Measurements from ENCODE around the gene LRRC31.

The LRRC31 gene

DNA sequence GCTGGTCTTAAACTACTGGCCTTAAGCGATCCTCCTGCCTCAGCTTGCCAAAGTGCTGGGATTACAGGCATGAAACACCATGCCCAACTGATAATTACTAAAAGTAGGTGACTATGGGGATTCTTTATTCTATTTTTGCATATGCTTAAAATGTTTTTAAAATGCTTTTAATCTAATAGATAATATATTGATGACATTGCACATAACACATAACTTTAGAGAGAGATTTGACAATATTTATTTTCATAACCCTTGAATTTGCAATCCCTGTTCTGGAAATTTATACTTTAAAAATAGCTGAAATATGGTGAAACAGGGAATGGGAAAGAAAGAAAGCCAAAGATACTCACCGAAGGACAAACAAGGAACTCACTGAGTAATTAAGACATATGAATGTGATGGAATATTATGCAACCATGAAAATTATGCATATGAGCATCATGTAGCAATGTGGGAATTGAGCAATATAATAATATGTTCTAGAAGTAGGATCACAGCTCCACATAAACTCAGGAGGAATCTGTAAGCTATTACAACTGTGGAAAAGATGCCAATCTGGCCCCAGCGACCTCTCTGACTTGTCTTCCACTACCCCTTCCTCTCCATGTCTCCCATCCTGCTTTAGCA is 2.0 kb downstream of the LRRC31 start:
- no peak for TF ChIP-seq POLR2A (IDR thresholded peaks at IDR 0.05; ENCODE audit: low read depth, low read length)
- no peak for TF ChIP-seq SPI1 (IDR thresholded peaks at IDR 0.05; ENCODE audit: low read depth, low read length)
- TF ChIP-seq PAX5 (IDR thresholded peaks at IDR 0.05; ENCODE audit: insufficient read depth, low read length, severe bottlenecking): no peak
- TF ChIP-seq POU2F2 (IDR thresholded peaks at IDR 0.05; ENCODE audit: low read depth, low read length): no peak
- no peak for TF ChIP-seq TAF1 (IDR thresholded peaks at IDR 0.05; ENCODE audit: low read depth, low read length)
- no peak for TF ChIP-seq POLR2AphosphoS5 (IDR thresholded peaks at IDR 0.05; ENCODE audit: low read depth, low read length)
- no peak for DNase-seq (ENCODE audit: insufficient read length, low spot score)
- no peak for FAIRE-seq

GRCh38 chr3:169865176-169865767 is 4.5 kb downstream of the LRRC31 start:
- DNase-seq (ENCODE audit: insufficient read length, low spot score) (no peak), FAIRE-seq (peak; percentile 76)
- TF ChIP-seq SPI1 (IDR thresholded peaks at IDR 0.05; ENCODE audit: low read depth, low read length): no peak
- no peak for TF ChIP-seq PAX5 (IDR thresholded peaks at IDR 0.05; ENCODE audit: insufficient read depth, low read length, severe bottlenecking)
- no peak for TF ChIP-seq TAF1 (IDR thresholded peaks at IDR 0.05; ENCODE audit: low read depth, low read length)
- no peak for TF ChIP-seq POU2F2 (IDR thresholded peaks at IDR 0.05; ENCODE audit: low read depth, low read length)
- no peak for TF ChIP-seq POLR2A (IDR thresholded peaks at IDR 0.05; ENCODE audit: low read depth, low read length)

GRCh38 chr3:169864270-169864669 is 5.5 kb downstream of the LRRC31 start:
- FAIRE-seq: no peak
- no peak for TF ChIP-seq TAF1 (IDR thresholded peaks at IDR 0.05; ENCODE audit: low read depth, low read length)
- no peak for TF ChIP-seq SPI1 (IDR thresholded peaks at IDR 0.05; ENCODE audit: low read depth, low read length)

GRCh38 chr3:169863458-169863899 is 6.3 kb downstream of the LRRC31 start:
- peak; percentile 58 for TF ChIP-seq SPI1 (IDR thresholded peaks at IDR 0.05; ENCODE audit: low read depth, low read length)
- TF ChIP-seq POLR2A (IDR thresholded peaks at IDR 0.05; ENCODE audit: low read depth, low read length): no peak
- FAIRE-seq (peak; percentile 92), DNase-seq (ENCODE audit: insufficient read length, low spot score) (no peak)

More at GRCh38 chr3:169864270-169864669, 5.5 kb downstream of the LRRC31 start:
- DNase-seq (ENCODE audit: insufficient read length, low spot score): no peak

DNA sequence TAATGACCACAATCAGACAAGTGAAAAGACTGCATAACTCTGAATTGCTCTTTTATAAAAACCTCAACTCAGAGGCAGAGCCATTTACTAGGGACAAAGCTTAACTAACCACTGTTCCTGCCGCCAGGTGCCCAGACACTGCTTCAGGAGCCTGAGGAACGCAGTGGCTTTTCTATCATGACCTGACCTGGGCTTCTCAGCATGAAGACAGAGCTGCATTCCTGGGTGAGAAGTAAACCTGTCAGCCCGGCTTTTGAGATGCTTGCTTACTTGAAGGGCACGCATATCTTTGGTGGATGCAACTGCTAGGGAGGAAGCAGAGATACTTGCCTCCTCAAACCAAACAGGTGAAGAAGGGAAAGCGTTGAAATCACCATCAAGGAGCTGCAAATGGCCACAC is 7.9 kb downstream of the LRRC31 start:
- TF ChIP-seq POLR2AphosphoS5 (IDR thresholded peaks at IDR 0.05; ENCODE audit: low read depth, low read length) (no peak), POLR2A (IDR thresholded peaks at IDR 0.05; ENCODE audit: low read depth, low read length) (no peak), SPI1 (IDR thresholded peaks at IDR 0.05; ENCODE audit: low read depth, low read length) (no peak), TAF1 (IDR thresholded peaks at IDR 0.05; ENCODE audit: low read depth, low read length) (no peak), PAX5 (IDR thresholded peaks at IDR 0.05; ENCODE audit: insufficient read depth, low read length, severe bottlenecking) (no peak)
- FAIRE-seq: no peak
- DNase-seq (ENCODE audit: insufficient read length, low spot score): no peak

- TF ChIP-seq POU2F2 (IDR thresholded peaks at IDR 0.05; ENCODE audit: low read depth, low read length): no peak
- no peak for TF ChIP-seq TAF1 (IDR thresholded peaks at IDR 0.05; ENCODE audit: low read depth, low read length)
- TF ChIP-seq POLR2A (IDR thresholded peaks at IDR 0.05; ENCODE audit: low read depth, low read length): no peak
- no peak for TF ChIP-seq PAX5 (IDR thresholded peaks at IDR 0.05; ENCODE audit: insufficient read depth, low read length, severe bottlenecking)
- no peak for TF ChIP-seq SPI1 (IDR thresholded peaks at IDR 0.05; ENCODE audit: low read depth, low read length)
- no peak for TF ChIP-seq POLR2AphosphoS5 (IDR thresholded peaks at IDR 0.05; ENCODE audit: low read depth, low read length)
- no peak for DNase-seq (ENCODE audit: insufficient read length, low spot score)
- FAIRE-seq: no peak
Observed at GRCh38 chr3:169857811-169858210, 11.9 kb downstream of the LRRC31 start.

DNA sequence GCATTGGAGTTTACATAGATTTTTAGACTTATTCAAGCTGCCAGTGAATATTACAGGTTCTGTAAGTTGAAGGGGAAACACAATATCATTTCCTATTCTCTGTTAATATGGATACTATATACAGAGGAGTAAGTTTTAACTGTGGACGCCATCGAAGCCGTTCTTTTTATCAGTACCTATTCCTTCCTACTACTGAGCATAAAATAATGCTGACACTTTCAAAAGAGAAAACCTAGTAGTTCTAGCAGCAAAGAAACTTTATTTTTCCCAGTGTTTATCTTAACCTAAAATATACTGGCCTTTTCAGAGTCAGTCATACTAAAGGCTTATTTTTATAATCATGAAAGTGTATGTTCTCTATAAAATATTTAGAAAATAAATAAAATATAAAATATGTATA is 14.2 kb downstream of the LRRC31 start:
- TF ChIP-seq POLR2A (IDR thresholded peaks at IDR 0.05; ENCODE audit: low read depth, low read length): no peak
- no peak for TF ChIP-seq POLR2AphosphoS5 (IDR thresholded peaks at IDR 0.05; ENCODE audit: low read depth, low read length)
- no peak for TF ChIP-seq SPI1 (IDR thresholded peaks at IDR 0.05; ENCODE audit: low read depth, low read length)
- TF ChIP-seq TAF1 (IDR thresholded peaks at IDR 0.05; ENCODE audit: low read depth, low read length): no peak
- FAIRE-seq: no peak
- no peak for DNase-seq (ENCODE audit: insufficient read length, low spot score)

GRCh38 chr3:169850618-169851017 is 19.1 kb downstream of the LRRC31 start:
- DNase-seq (ENCODE audit: insufficient read length, low spot score) (no peak), FAIRE-seq (no peak)
- TF ChIP-seq POLR2AphosphoS5 (IDR thresholded peaks at IDR 0.05; ENCODE audit: low read depth, low read length): no peak
- TF ChIP-seq POU2F2 (IDR thresholded peaks at IDR 0.05; ENCODE audit: low read depth, low read length): no peak
- no peak for TF ChIP-seq TAF1 (IDR thresholded peaks at IDR 0.05; ENCODE audit: low read depth, low read length)
- TF ChIP-seq SPI1 (IDR thresholded peaks at IDR 0.05; ENCODE audit: low read depth, low read length): no peak
- no peak for TF ChIP-seq POLR2A (IDR thresholded peaks at IDR 0.05; ENCODE audit: low read depth, low read length)
- no peak for TF ChIP-seq PAX5 (IDR thresholded peaks at IDR 0.05; ENCODE audit: insufficient read depth, low read length, severe bottlenecking)

- DNase-seq (ENCODE audit: insufficient read length, low spot score): no peak
- no peak for FAIRE-seq
- TF ChIP-seq POLR2AphosphoS5 (IDR thresholded peaks at IDR 0.05; ENCODE audit: low read depth, low read length) (no peak), PAX5 (IDR thresholded peaks at IDR 0.05; ENCODE audit: insufficient read depth, low read length, severe bottlenecking) (no peak), POU2F2 (IDR thresholded peaks at IDR 0.05; ENCODE audit: low read depth, low read length) (no peak)
Observed at GRCh38 chr3:169848741-169849140, 21.0 kb downstream of the LRRC31 start.

GRCh38 chr3:169847896-169848295 is 21.8 kb downstream of the LRRC31 start:
- no peak for DNase-seq (ENCODE audit: insufficient read length, low spot score)
- TF ChIP-seq PAX5 (IDR thresholded peaks at IDR 0.05; ENCODE audit: insufficient read depth, low read length, severe bottlenecking) (no peak), POLR2A (IDR thresholded peaks at IDR 0.05; ENCODE audit: low read depth, low read length) (no peak), SPI1 (IDR thresholded peaks at IDR 0.05; ENCODE audit: low read depth, low read length) (no peak), POU2F2 (IDR thresholded peaks at IDR 0.05; ENCODE audit: low read depth, low read length) (no peak), POLR2AphosphoS5 (IDR thresholded peaks at IDR 0.05; ENCODE audit: low read depth, low read length) (no peak)
- FAIRE-seq: no peak

Data from GM12891 (cell line).